Measurements from ENCODE around the gene PRDM15. TPM values are rescaled to one million over a fixed set of nuclear protein-coding genes. Genes with fewer than 3 reads are reported as not detected.

The PRDM15 gene
- total and polyA plus RNA-seq, 7 donors, result 1.2 to 6.9 (median 4.6) TPM

GRCh38 chr21:41926117-41926806, 47.1 kb upstream of the PRDM15 start:
- H3K27ac ChIP-seq, result peak overlapping the region; percentile 69 to 87 (median 78)
- H3K36me3 ChIP-seq, result no peaks in the 10 kb centered on the region
- H3K4me1 ChIP-seq, result peaks cover 0 to 58% (median 46%) of the 10 kb centered on the region in 4 donors
- no peaks in the 10 kb centered on the region for H3K9me3 ChIP-seq
- 10 to 17% methylated on average over 11 of the region's 11 CpGs for WGBS, 2 donors
- TF ChIP-seq CTCF (IDR thresholded peaks at IDR 0.05), result no peak
- TF ChIP-seq EP300 (IDR thresholded peaks at IDR 0.05), result no peak
- TF ChIP-seq POLR2AphosphoS5 (IDR thresholded peaks at IDR 0.05), result peak in 2 of 4 donors; percentile 18 to 24
- TF ChIP-seq POLR2A (IDR thresholded peaks at IDR 0.05), result no peak
- intact Hi-C loops (cut with DNase I), result loop anchor here (5.0 kb wide), 1 partner anchor 49 kb away; the partner anchor contains the start of gene PRDM15
- peak overlapping the region; percentile 23 to 50 (median 42) for H3K4me3 ChIP-seq
- H3K27me3 ChIP-seq, result no peaks in the 10 kb centered on the region
- DNase-seq, result peak; percentile 57

- H3K27ac ChIP-seq, result peak overlapping the region; percentile 69 to 87 (median 78)
- TF ChIP-seq POLR2A (IDR thresholded peaks at IDR 0.05), result no peak
- no peak for TF ChIP-seq CTCF (IDR thresholded peaks at IDR 0.05)
- TF ChIP-seq EP300 (IDR thresholded peaks at IDR 0.05), result no peak
- TF ChIP-seq POLR2AphosphoS5 (IDR thresholded peaks at IDR 0.05), result no peak
- peaks cover 0 to 58% (median 43%) of the 10 kb centered on the region in 4 donors for H3K4me1 ChIP-seq
- intact Hi-C loops (cut with DNase I), result loop anchor here (5.0 kb wide), 1 partner anchor 48 kb away; the partner anchor contains the start of gene PRDM15
- H3K4me3 ChIP-seq, result peak overlapping the region in 3 of 4 donors; percentile 35 to 50 (median 49)
- no peaks in the 10 kb centered on the region for H3K9me3 ChIP-seq
- H3K36me3 ChIP-seq, result no peaks in the 10 kb centered on the region
- no peaks in the 10 kb centered on the region for H3K27me3 ChIP-seq
- WGBS, 2 donors, result 59 to 62% methylated on average over 4 of the region's 4 CpGs
- DNase-seq, result no peak
Measured at GRCh38 chr21:41925767-41926116, 46.6 kb upstream of the PRDM15 start.

- intact Hi-C loops (cut with DNase I), result no loop called here
- H3K27ac ChIP-seq, result peak overlapping the region; percentile 61 to 87 (median 76)
- H3K4me3 ChIP-seq, result no peak overlapping the region
- peak; percentile 32 for DNase-seq
- H3K27me3 ChIP-seq, result no peaks in the 10 kb centered on the region
- WGBS, 2 donors, result 67 to 89% methylated on average over 6 of the region's 6 CpGs
- peaks cover 0 to 54% (median 40%) of the 10 kb centered on the region in 4 donors for H3K4me1 ChIP-seq
- TF ChIP-seq EP300 (IDR thresholded peaks at IDR 0.05) (no peak), POLR2A (IDR thresholded peaks at IDR 0.05) (no peak), POLR2AphosphoS5 (IDR thresholded peaks at IDR 0.05) (no peak), CTCF (IDR thresholded peaks at IDR 0.05) (no peak)
- no peaks in the 10 kb centered on the region for H3K9me3 ChIP-seq
- H3K36me3 ChIP-seq, result no peaks in the 10 kb centered on the region
Measured at GRCh38 chr21:41924368-41924754, 45.2 kb upstream of the PRDM15 start.

- H3K4me3 ChIP-seq, result peak overlapping the region in 1 of 4 donors; percentile 0
- no peaks in the 10 kb centered on the region for H3K27me3 ChIP-seq
- peaks cover 0 to 49% (median 38%) of the 10 kb centered on the region in 4 donors for H3K4me1 ChIP-seq
- H3K36me3 ChIP-seq, result peaks cover 0 to 3% (median under 1%) of the 10 kb centered on the region in 4 donors
- no peak for TF ChIP-seq POLR2A (IDR thresholded peaks at IDR 0.05)
- no peak for TF ChIP-seq EP300 (IDR thresholded peaks at IDR 0.05)
- peak in 1 of 4 donors; percentile 27 for TF ChIP-seq POLR2AphosphoS5 (IDR thresholded peaks at IDR 0.05)
- no peak for TF ChIP-seq CTCF (IDR thresholded peaks at IDR 0.05)
- DNase-seq, result peak; percentile 75
- H3K27ac ChIP-seq, result peak overlapping the region; percentile 61 to 87 (median 76)
- WGBS, 2 donors, result 48 to 52% methylated on average over 7 of the region's 7 CpGs
- no peaks in the 10 kb centered on the region for H3K9me3 ChIP-seq
- intact Hi-C loops (cut with DNase I), result no loop called here
Measured at GRCh38 chr21:41923631-41924367, 44.7 kb upstream of the PRDM15 start.
